Uterus (tissue), 4 donors: ENCODE results near the gene MOV10. TPM values are rescaled to one million over a fixed set of nuclear protein-coding genes. Genes with fewer than 3 reads are reported as not detected.

ENCODE experiments used
- DNase-seq, 2 donors: peaks; one replicate each; pipeline ENCODE4 v3.0.0-alpha.2; 2019 to 2020
- H3K27ac ChIP-seq, 2 donors: fragments of 200-600 bp; sonication (generic); 1 replicate in 1 of 2; 2 replicates in 1 of 2; pipeline ENCODE4 v1.5.1; 2016 to 2018
- H3K27me3 ChIP-seq, 2 donors: fragments of 200-600 bp; sonication (generic); one replicate each; pipeline ENCODE4 v1.5.1; 2018 to 2019; ENCODE audit warnings: control low read depth in 1 of 2
- H3K36me3 ChIP-seq, 2 donors: fragments of 200-600 bp; sonication (generic); one replicate each; pipeline ENCODE4 v1.5.1; 2019; ENCODE audit warnings: control low read depth in 1 of 2
- H3K4me1 ChIP-seq, 2 donors: fragments of 200-600 bp; sonication (generic); one replicate each; pipeline ENCODE4 v1.5.1; 2018 to 2019; ENCODE audit warnings: control low read depth in 1 of 2
- H3K4me3 ChIP-seq, 2 donors: fragments of 200-600 bp; sonication (generic); 1 replicate in 1 of 2; 2 replicates in 1 of 2; pipeline ENCODE4 v1.5.1; 2018 to 2019; ENCODE audit warnings: mild to moderate bottlenecking in 1 of 2
- H3K9me3 ChIP-seq, 2 donors: fragments of 200-600 bp; sonication (generic); one replicate each; pipeline ENCODE4 v1.5.1; 2019; ENCODE audit warnings: control low read depth in 1 of 2
- POLR2A ChIP-seq, 2 donors: fragments of 450-650 bp; IDR thresholded peaks; one replicate each; pipeline ENCODE4 v1.6.1; 2016; ENCODE audit warnings: antibody characterized with exemption in 2 of 2, mild to moderate bottlenecking in 1 of 2, moderate library complexity in 1 of 2
- intact Hi-C: fragments of 100-400 bp; cut with DNase I; formaldehyde crosslinking; loops from one replicate; pipeline ENCODE4 v1.15.1; 2023; ENCODE audit warnings: low total_unique reads
- total RNA-seq, 4 donors: library from RNA; depleted of rRNA in 3 of 4; stranded (reverse); fragments of >200 nt in 3 of 4; gene quantifications; one replicate each; pipeline versions ENCODE4 v1.1.0 to v1.2.4, GENCODE V29; 2014 to 2023
- TF ChIP-seq, protein P1 (sequence below), 4 experiments: fragments of 200-600 bp in 2 of 4; fragments of 450-650 bp in 2 of 4; sonication (generic) in 2 of 4; IDR thresholded peaks; one replicate each; pipeline ENCODE4 v1.5.1; 2016 to 2019; ENCODE audit warnings: antibody characterized with exemption in 4 of 4, mild to moderate bottlenecking in 2 of 4, moderate library complexity in 1 of 4
- donor health status: DM: yes; HTN: yes; CAD: no.

MOV10 gene
- total RNA-seq, 4 donors from 2014 or later = 10.3 to 91.9 (median 55.5) TPM

DNA sequence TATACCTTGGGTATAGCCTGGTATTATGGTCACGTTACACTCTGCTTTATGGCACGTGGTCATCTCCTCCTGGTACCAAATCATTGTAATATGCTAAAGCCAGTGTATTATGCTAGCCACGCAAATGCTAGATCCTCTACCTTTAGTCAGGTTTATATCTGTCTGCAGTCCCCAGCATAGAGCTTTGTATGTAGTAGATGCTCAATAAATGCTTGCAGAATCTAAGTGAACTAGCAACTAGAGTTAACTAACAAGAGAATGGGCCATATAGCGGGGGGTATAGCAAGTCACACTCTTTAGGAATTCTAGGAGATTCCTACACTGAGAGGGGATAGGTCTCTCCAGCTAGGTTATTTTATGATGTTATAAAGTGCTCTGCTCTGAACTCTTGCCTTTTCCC, 3.0 kb downstream of the MOV10 start:
- Histone ChIP-seq H3K27me3 (no peaks in the 10 kb centered on the region), H3K27ac (no peak overlapping the region), H3K4me1 (peaks cover 0 to 4% of the 10 kb centered on the region in 2 donors), H3K36me3 (no peaks in the 10 kb centered on the region), H3K4me3 (no peak overlapping the region), H3K9me3 (no peaks in the 10 kb centered on the region)
- no peak for TF ChIP-seq POLR2A (IDR thresholded peaks at IDR 0.05)
- TF ChIP-seq, protein P1, sequence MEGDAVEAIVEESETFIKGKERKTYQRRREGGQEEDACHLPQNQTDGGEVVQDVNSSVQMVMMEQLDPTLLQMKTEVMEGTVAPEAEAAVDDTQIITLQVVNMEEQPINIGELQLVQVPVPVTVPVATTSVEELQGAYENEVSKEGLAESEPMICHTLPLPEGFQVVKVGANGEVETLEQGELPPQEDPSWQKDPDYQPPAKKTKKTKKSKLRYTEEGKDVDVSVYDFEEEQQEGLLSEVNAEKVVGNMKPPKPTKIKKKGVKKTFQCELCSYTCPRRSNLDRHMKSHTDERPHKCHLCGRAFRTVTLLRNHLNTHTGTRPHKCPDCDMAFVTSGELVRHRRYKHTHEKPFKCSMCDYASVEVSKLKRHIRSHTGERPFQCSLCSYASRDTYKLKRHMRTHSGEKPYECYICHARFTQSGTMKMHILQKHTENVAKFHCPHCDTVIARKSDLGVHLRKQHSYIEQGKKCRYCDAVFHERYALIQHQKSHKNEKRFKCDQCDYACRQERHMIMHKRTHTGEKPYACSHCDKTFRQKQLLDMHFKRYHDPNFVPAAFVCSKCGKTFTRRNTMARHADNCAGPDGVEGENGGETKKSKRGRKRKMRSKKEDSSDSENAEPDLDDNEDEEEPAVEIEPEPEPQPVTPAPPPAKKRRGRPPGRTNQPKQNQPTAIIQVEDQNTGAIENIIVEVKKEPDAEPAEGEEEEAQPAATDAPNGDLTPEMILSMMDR (IDR thresholded peaks at IDR 0.05) = no peak
- no peak for DNase-seq
- intact Hi-C loops = no loop called here

DNA sequence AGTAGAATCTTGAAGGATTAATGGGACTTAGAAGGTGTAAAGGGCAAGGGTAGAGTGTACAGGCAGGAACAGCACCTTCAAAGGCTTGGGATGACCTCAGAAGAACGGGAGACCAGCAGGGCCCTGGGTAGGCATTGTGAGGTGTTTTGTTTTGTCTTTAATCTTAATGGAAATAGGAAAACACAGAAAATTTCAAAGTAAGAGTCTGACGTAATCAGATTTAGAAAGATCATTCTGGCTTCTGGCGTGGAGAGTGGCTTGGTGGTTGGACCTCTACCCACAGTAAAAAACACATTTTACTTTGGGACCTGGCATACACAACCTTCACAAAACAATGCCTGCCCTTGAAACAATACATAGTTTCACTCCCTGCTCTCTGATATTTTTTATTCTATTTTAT, 4.1 kb downstream of the MOV10 start:
- no peaks in the 10 kb centered on the region for H3K9me3 ChIP-seq
- H3K4me3 ChIP-seq = no peak overlapping the region
- H3K27me3 ChIP-seq = no peaks in the 10 kb centered on the region
- peaks cover 0 to 4% of the 10 kb centered on the region in 2 donors for H3K4me1 ChIP-seq
- no peak for DNase-seq
- TF ChIP-seq POLR2A (IDR thresholded peaks at IDR 0.05) = no peak
- TF ChIP-seq, protein P1 (IDR thresholded peaks at IDR 0.05) = no peak
- H3K27ac ChIP-seq = no peak overlapping the region
- no peaks in the 10 kb centered on the region for H3K36me3 ChIP-seq
- intact Hi-C loops = no loop called here

DNA sequence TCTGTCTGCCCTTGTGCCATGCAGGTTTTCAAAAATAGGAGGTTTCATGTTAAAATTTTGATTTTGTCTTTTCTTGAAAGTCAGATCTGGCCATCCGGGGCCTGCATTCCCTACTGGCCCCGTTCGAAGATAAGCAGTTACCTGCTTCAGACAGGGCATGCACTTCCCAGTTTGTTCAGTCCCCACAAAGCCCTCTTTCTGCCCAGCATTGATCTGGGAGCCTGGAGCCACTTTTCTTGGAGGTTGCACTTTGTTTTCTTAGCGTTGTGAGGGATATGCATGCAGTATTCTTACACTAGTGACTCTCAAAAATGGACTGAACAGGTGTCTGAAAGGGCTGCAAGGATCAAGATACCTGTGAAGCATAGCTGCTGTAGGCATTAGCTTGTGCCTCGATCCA, 11.5 kb downstream of the MOV10 start:
- intact Hi-C loops = no loop called here
- Histone ChIP-seq H3K27me3 (no peaks in the 10 kb centered on the region), H3K27ac (no peak overlapping the region)

DNA sequence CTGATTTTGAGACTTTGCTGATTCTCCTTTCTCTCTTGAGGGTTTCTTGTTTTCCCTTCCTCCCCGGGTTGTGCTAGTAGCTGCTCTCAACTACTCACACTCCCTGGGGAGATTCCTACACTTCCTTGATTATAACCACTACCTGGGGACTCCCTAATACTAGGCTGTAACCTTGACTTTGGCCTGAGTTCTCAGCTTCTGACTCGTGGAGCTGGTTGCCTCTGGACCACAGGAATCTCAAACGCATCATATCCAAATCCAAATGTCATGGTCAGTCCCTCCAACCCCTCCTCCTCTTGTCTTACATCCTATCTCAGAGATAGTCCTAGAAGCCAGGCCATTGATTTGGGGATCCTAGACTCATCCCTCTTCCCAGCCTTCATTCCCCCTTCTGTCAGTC, 12.0 kb downstream of the MOV10 start:
- H3K27ac ChIP-seq = no peak overlapping the region

More for the DNA sequence above, 11.5 kb downstream of the MOV10 start:
- H3K4me3 ChIP-seq = no peak overlapping the region
- DNase-seq = no peak
- no peaks in the 10 kb centered on the region for H3K4me1 ChIP-seq
- no peaks in the 10 kb centered on the region for H3K36me3 ChIP-seq
- TF ChIP-seq, protein P1 (IDR thresholded peaks at IDR 0.05) = no peak
- no peak for TF ChIP-seq POLR2A (IDR thresholded peaks at IDR 0.05)
- H3K9me3 ChIP-seq = no peaks in the 10 kb centered on the region

DNA sequence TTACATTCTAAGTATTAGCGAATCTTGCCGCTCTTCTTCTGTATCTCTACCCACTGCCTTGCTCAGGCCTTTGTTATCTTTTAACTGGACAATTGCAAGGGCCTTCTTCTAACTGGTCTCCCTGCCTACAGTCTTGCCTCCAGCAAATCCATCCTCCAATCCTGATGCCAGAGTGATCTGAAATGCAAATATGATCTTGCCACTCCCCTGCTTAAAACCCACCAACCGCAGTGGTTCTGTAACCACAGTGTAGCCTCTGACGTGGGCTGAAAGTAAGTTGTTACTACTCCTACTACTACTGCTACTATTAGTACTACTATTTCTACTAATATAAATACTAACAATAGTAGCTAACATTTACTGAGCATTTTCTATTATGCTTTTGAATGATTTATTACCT, 12.4 kb downstream of the MOV10 start:
- Histone ChIP-seq H3K27me3 (no peaks in the 10 kb centered on the region), H3K4me1 (no peaks in the 10 kb centered on the region), H3K9me3 (no peaks in the 10 kb centered on the region), H3K36me3 (no peaks in the 10 kb centered on the region), H3K27ac (no peak overlapping the region), H3K4me3 (no peak overlapping the region)
- TF ChIP-seq, protein P1 (IDR thresholded peaks at IDR 0.05) = no peak
- no peak for TF ChIP-seq POLR2A (IDR thresholded peaks at IDR 0.05)
- intact Hi-C loops = no loop called here
- DNase-seq = no peak

More for the DNA sequence above, 12.0 kb downstream of the MOV10 start:
- Histone ChIP-seq H3K4me3 (no peak overlapping the region), H3K27me3 (no peaks in the 10 kb centered on the region), H3K4me1 (no peaks in the 10 kb centered on the region), H3K36me3 (no peaks in the 10 kb centered on the region), H3K9me3 (no peaks in the 10 kb centered on the region)
- TF ChIP-seq, protein P1 (IDR thresholded peaks at IDR 0.05) = no peak
- intact Hi-C loops = no loop called here
- no peak for DNase-seq
